Measurements from ENCODE around the gene SMYD3.

- TF ChIP-seq CTCF (IDR thresholded peaks at IDR 0.05 in 8 of 11, conservative IDR thresholded peaks at IDR 0.05 in 3 of 11) (no peak), POLR2A (IDR thresholded peaks at IDR 0.05) (no peak)
These were observed 171.9 kb downstream of the SMYD3 start for GRCh38 chr1:246335151-246335550.

Data from spleen (tissue), 7 donors.